C4-2B (cell line): ENCODE results near the gene LRFN4.

Experiments
- H3K27ac ChIP-seq: fragments of 450-650 bp; 2 replicates; pipeline ENCODE4 v1.5.1; 2017
- CTCF ChIP-seq: fragments of 450-650 bp; conservative IDR thresholded peaks from 2 replicates; pipeline ENCODE4 v1.5.1; 2017; ENCODE audit warnings: mild to moderate bottlenecking
- ZFX ChIP-seq: fragments of 450-650 bp; IDR thresholded peaks from 2 replicates; pipeline ENCODE4 v1.6.1; 2017

Gene LRFN4

GRCh38 chr11:66851239-66851596, 5.6 kb upstream of the LRFN4 start:
- TF ChIP-seq CTCF (no peak), ZFX (no peak)
- no peak overlapping the region for H3K27ac ChIP-seq

DNA sequence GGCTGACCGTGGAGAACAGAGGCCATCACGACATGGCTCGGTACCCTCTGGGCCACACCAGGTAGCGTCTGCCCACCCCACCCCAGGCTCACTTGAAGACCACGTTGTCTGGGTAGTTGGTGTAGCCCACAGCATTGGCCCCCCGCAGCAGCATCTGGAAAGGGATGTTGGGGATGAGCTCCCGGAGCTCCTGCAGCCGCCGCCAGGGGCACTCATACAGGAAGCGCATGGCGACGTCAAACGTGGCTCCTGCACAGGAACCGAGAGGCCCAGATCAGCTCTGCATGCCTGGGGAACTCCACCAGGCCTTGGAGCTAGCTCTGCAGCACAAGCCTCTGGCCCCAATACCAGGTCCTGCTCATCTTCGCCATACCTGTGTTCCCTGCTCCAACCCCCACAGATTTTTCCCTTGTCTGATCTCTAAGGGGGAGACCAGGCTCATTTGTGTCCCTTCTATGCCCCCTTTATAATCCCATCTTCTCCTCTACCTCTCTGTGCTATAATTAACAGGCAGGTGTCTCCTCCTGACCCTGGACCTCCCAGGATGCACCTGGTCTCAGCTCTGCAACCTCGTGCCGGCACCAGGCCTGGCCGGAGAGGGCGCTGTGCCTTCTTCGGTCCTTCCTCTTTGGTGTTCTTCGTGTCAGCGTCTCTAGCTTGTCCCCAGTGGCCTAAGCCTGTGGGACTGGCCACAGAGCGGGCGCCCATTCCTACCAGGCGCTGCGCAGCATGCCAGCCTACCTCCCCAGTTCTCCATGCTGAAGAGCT, 5.0 kb upstream of the LRFN4 start:
- no peak overlapping the region for H3K27ac ChIP-seq
- TF ChIP-seq ZFX (no peak), CTCF (no peak)

DNA sequence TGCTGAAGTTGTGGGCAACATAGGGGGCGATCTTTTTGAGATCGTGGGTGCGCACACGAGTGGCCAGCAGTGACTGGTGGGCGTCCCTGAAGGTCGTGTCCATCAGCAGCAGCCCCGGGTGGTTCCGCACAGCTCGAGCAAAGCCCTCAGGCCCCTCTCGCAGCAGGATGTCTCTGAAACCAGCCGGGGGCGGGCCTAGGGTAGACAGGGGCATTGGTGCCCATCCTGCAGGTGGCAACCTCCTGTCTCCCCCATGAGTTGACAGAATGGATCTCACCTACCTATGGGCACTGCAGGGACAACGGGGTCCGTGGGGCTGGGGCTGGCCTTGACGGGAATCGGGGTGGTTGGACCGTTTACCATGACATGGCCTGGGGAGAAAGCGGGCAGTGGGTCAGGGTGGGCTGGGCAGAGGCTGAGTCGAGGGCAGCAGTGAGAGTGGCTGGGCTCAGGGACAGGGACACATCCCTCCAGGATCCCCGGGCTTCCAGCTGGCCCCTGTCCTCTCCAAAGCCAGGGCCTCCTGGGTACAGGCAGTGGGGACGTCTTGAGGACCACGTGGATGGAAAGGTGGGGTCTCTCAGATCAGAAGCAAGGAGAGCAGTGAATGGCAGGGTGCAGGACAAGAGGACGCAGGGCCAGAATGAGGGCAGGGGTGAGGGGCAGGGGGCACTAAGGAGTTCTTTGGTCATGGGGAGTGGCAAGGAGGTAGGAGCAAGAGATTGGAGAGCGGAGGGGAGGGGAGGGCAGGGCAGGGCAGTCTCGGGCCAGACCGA, 4.2 kb upstream of the LRFN4 start:
- H3K27ac ChIP-seq, result no peak overlapping the region
- no peak for TF ChIP-seq ZFX
- no peak for TF ChIP-seq CTCF

DNA sequence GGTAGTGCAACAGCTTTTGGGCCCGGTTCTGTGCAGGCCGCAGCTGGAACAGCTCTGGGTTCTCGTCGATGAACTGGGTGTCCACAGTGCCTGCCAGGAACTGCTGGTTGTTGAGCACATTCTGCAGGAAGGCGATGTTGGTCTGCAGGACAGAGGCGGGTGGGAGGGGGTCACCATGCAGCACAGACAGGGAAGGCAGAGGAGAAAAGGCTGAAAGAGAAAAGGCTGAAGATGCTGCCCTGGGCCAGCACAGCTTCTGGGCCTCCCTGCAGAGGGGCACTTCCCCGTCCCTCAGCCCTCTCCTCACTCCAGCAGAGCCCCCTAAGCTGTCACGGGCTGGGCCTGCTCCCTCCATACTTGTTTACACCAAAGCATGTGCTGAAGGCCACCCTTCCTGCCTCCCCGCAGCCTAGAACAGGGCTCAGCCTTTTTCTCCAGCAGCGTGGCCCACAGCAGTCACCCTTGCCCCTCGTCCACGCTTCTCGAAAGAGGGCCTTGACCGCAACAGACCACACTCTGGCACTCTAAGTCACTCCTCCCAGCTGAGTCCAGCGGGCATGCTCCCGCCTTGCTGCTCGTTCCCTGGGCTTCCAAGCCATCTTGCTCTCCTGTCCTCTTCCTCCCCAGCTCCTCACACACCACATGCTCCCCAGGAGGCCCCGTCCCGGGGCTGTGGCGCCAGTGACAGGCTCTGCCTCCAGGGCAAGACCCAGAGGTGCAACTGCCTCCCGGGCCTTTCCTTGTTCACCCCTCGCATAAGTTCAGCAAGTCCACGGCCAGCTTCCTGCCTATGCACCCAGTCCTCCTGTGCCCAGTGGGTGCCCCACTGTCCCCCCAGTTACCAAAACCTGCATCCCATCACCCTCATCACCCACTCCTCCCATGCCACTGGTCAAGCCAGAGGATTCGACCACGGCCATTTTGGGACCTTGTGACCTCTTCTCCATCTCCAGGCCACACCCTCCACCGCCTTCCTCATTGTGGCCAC, 3.3 kb upstream of the LRFN4 start:
- H3K27ac ChIP-seq, result no peak overlapping the region
- TF ChIP-seq ZFX, result no peak
- no peak for TF ChIP-seq CTCF

- no peak overlapping the region; the same call in 1 of the 2 replicates for H3K27ac ChIP-seq
- TF ChIP-seq ZFX (no peak), CTCF (no peak)
Measured at GRCh38 chr11:66854231-66854661, 2.6 kb upstream of the LRFN4 start.

GRCh38 chr11:66854729-66855211, 2.1 kb upstream of the LRFN4 start:
- H3K27ac ChIP-seq, result peak overlapping the region; percentile 90; the same call in 1 of the 2 replicates
- no peak for TF ChIP-seq CTCF
- TF ChIP-seq ZFX, result no peak
